Thyroid gland (tissue), 4 donors: ENCODE measurements around the gene PDPK1.
A peak's percentile ranks its signal among the peaks of the same experiment; 100 is the strongest.

Source experiments
- POLR2A ChIP-seq, 2 donors: fragments of 450-650 bp; IDR thresholded peaks; one replicate each; pipeline ENCODE4 v1.6.1; 2017; ENCODE audit warnings: antibody characterized with exemption in 2 of 2, mild to moderate bottlenecking in 2 of 2, moderate library complexity in 1 of 2
- TF ChIP-seq, protein P1 (sequence below), 6 experiments: fragments of 200-600 bp in 3 of 6; fragments of 450-650 bp in 3 of 6; sonication (generic) in 3 of 6; IDR thresholded peaks; one replicate each; pipeline ENCODE4 v1.5.1; 2016 to 2019; ENCODE audit warnings: antibody characterized with exemption in 6 of 6, mild to moderate bottlenecking in 2 of 6, inconsistent platforms in 1 of 6, moderate library complexity in 1 of 6

DNA sequence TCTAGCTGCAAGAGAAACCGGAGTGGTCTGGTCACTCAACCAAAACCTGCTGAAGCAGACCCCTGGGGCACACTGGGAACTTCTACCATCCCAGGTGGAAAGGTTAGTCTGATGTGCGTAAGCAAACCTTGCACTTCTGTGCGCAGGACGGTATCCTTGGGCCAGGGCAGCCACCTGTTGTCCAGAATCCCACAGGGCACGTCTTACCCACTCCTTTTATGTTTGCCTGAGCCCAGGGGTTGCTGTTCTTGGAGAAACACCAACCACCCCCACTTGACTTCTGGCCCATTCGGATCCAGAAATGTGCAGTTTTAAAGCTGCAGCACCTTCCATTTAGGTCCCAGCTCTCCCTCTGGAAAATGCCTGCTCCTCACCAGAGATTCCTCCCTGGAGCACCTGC, 44.2 kb upstream of the PDPK1 start:
- TF ChIP-seq, protein P1, sequence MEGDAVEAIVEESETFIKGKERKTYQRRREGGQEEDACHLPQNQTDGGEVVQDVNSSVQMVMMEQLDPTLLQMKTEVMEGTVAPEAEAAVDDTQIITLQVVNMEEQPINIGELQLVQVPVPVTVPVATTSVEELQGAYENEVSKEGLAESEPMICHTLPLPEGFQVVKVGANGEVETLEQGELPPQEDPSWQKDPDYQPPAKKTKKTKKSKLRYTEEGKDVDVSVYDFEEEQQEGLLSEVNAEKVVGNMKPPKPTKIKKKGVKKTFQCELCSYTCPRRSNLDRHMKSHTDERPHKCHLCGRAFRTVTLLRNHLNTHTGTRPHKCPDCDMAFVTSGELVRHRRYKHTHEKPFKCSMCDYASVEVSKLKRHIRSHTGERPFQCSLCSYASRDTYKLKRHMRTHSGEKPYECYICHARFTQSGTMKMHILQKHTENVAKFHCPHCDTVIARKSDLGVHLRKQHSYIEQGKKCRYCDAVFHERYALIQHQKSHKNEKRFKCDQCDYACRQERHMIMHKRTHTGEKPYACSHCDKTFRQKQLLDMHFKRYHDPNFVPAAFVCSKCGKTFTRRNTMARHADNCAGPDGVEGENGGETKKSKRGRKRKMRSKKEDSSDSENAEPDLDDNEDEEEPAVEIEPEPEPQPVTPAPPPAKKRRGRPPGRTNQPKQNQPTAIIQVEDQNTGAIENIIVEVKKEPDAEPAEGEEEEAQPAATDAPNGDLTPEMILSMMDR (IDR thresholded peaks at IDR 0.05) = peak in 3 of 6 experiments; percentile 5 to 26 (median 25)
- TF ChIP-seq POLR2A (IDR thresholded peaks at IDR 0.05) = no peak
